ENCODE results near the gene PLSCR5.

The PLSCR5 gene

DNA sequence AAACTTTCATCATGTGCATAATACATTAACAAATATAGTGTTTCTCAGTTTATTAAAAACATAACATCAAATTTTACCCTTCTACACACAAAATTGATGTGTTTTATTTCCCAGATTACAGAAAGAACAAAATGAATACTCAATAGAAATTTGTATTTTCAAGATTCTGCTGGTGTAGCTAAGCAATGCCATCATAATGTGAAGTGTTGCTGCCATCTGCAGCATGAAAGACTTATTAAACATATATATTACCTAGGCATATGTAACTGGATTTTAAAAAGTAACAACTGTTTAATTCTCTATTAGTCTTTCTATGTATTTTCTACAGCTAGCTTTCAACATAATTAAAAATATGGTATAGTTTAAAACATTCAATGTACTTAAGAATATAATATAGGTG is 27.5 kb downstream of the PLSCR5 start:
- peak; percentile 7 for DNase-seq (ENCODE audit: low spot score)
- in situ Hi-C loops (cut with MboI; ENCODE audit: low pct_unique_long_range_greater_than_20kb, low sequenced_read_pairs, unreplicated experiment), result no loop called here

DNA sequence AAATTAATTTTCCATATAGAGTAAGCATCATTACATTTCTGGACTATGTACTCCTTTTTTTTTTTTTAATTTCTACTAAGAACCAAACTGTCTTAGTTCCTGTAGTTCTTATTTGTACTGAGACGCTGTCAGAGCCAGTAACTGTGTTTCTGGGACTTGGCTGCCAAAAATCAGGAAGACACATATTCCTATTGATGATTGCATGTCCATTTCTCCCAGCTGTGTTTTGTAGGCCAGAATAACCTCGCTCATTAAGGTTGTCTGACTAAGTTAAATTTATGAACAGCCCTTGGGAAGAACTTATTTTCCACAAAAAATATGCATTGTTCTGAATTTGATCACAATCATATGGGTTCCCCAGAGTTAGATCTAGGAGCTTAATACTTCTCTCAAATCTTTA is 29.5 kb downstream of the PLSCR5 start:
- DNase-seq (ENCODE audit: low spot score), result no peak
- in situ Hi-C loops (cut with MboI; ENCODE audit: low pct_unique_long_range_greater_than_20kb, low sequenced_read_pairs, unreplicated experiment), result no loop called here
- TF ChIP-seq, protein P1, sequence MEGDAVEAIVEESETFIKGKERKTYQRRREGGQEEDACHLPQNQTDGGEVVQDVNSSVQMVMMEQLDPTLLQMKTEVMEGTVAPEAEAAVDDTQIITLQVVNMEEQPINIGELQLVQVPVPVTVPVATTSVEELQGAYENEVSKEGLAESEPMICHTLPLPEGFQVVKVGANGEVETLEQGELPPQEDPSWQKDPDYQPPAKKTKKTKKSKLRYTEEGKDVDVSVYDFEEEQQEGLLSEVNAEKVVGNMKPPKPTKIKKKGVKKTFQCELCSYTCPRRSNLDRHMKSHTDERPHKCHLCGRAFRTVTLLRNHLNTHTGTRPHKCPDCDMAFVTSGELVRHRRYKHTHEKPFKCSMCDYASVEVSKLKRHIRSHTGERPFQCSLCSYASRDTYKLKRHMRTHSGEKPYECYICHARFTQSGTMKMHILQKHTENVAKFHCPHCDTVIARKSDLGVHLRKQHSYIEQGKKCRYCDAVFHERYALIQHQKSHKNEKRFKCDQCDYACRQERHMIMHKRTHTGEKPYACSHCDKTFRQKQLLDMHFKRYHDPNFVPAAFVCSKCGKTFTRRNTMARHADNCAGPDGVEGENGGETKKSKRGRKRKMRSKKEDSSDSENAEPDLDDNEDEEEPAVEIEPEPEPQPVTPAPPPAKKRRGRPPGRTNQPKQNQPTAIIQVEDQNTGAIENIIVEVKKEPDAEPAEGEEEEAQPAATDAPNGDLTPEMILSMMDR (IDR thresholded peaks at IDR 0.05; ENCODE audit: extremely low read depth, insufficient read depth, missing control alignments), result no peak

More for the DNA sequence above, 27.5 kb downstream of the PLSCR5 start:
- TF ChIP-seq, protein P1 (IDR thresholded peaks at IDR 0.05; ENCODE audit: extremely low read depth, insufficient read depth, missing control alignments), result peak; percentile 44

DNA sequence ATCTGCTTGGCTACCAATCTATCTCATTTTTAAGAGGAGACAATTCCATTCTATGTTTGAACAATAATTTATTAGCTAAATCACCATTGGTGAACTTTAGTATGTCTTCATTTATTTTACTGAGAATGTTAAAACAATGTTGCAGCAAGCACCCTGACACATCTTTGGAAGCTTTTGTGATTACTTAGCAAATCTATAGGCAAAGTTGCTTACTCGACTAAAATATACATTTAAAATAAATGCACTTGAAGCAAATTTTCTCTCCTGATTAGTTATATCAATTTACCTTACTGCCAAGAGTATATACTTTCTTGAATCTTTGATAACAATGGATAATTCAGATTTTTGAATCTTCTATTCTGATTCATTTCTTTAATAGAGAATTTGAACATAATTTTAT is 31.0 kb downstream of the PLSCR5 start:
- TF ChIP-seq, protein P1 (IDR thresholded peaks at IDR 0.05; ENCODE audit: extremely low read depth, insufficient read depth, missing control alignments), result no peak
- in situ Hi-C loops (cut with MboI; ENCODE audit: low pct_unique_long_range_greater_than_20kb, low sequenced_read_pairs, unreplicated experiment), result no loop called here

DNA sequence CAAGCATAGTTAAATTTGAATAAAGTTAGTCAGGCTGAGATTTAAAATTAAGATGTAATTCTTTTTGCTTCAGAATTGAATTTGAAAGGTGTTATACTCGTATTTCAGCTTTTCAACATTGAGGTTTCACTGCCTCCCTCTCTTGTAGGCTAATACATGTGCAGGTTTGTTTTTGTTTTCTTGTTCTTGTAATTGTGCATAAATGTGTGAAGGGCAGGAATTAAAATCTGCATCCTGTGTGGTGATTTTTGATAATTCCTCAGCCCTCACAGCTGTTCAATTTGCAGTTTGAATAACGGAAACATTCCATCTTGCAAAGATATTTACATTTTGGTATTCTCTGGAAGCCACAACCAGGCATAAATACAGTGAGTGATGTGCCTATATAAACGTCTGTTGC is 35.8 kb downstream of the PLSCR5 start:
- in situ Hi-C loops (cut with MboI; ENCODE audit: low pct_unique_long_range_greater_than_20kb, low sequenced_read_pairs, unreplicated experiment), result no loop called here
- DNase-seq (ENCODE audit: low spot score), result no peak
- TF ChIP-seq, protein P1 (IDR thresholded peaks at IDR 0.05; ENCODE audit: extremely low read depth, insufficient read depth, missing control alignments), result no peak

More for the DNA sequence above, 31.0 kb downstream of the PLSCR5 start:
- no peak for DNase-seq (ENCODE audit: low spot score)

DNA sequence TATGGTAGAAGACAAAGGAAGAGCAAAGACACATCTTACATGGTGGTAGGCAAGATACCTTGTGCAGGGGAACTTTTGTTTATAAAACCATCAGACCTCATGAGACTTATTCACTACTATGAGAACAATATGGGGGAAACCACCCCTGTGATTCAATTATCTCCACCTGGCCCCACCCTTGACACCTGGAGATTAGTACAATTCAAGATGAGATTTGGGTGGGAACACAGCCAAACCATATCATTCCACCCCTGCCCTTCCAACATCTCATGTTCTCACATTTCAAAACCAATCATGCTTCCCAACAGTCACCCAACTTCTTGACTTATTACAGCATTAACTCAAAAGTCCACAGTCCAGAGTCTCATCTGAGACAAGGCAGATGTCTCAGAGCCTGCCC is 39.0 kb downstream of the PLSCR5 start:
- in situ Hi-C loops (cut with MboI; ENCODE audit: low pct_unique_long_range_greater_than_20kb, low sequenced_read_pairs, unreplicated experiment), result no loop called here

DNA sequence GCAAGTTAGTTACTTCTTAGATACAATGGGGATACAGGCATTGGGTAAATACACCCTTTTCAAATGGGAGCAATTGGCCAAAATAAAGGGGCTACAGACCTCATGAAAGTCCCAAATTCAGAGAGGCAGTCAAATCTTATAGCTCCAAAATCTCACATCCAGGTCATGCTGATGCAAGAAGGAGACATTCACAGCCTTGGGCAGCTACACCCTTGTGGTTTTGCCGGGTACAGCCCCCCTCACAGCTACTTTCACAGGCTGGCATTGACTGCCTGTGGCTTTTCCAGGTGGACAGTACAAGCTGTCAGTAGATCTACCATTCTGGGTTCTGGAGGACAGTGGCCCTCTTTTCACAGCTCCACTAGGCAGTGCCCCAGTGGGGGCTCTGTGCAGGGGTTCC is 43.3 kb downstream of the PLSCR5 start:
- in situ Hi-C loops (cut with MboI; ENCODE audit: low pct_unique_long_range_greater_than_20kb, low sequenced_read_pairs, unreplicated experiment), result no loop called here
- DNase-seq (ENCODE audit: low spot score), result no peak
- TF ChIP-seq, protein P1 (IDR thresholded peaks at IDR 0.05; ENCODE audit: extremely low read depth, insufficient read depth, missing control alignments), result no peak

More for the DNA sequence above, 39.0 kb downstream of the PLSCR5 start:
- TF ChIP-seq, protein P1 (IDR thresholded peaks at IDR 0.05; ENCODE audit: extremely low read depth, insufficient read depth, missing control alignments), result no peak
- DNase-seq (ENCODE audit: low spot score), result no peak

DNA sequence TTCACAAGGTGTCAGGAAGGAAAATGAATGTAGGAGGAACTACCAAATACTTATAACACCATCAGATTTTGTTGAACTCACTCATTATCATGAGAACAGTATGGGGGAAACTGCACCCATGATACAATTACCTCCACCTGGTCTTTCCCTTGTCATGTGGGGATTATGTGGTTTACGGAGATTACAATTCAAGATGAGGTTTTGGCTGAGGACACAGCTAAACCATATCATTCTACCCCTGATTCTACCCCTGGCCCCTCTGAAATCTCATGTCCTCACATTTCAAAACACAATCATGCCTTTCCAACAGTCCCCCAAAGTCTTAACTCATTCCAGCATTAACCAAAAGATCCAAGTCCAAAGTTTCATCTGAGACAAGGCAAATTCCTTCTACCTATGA is 43.7 kb downstream of the PLSCR5 start:
- DNase-seq (ENCODE audit: low spot score), result no peak

More for the DNA sequence above, 43.7 kb downstream of the PLSCR5 start:
- TF ChIP-seq, protein P1 (IDR thresholded peaks at IDR 0.05; ENCODE audit: extremely low read depth, insufficient read depth, missing control alignments), result no peak
- in situ Hi-C loops (cut with MboI; ENCODE audit: low pct_unique_long_range_greater_than_20kb, low sequenced_read_pairs, unreplicated experiment), result no loop called here
